Esophagus muscularis mucosa (tissue), 3 donors: ENCODE data around the gene PRDX5.

Experiments used
- CTCF ChIP-seq, 3 experiments: fragments of 200-600 bp in 2 of 3; fragments of 450-650 bp in 1 of 3; sonication (generic) in 2 of 3; IDR thresholded peaks; one replicate each; pipeline ENCODE4 v1.5.1; 2017 to 2019; ENCODE audit warnings: antibody characterized with exemption in 3 of 3, mild to moderate bottlenecking in 2 of 3, moderate library complexity in 1 of 3
- EP300 ChIP-seq: sonication (generic); formaldehyde crosslinking; IDR thresholded peaks from one replicate; pipeline ENCODE4 v1.6.1; 2017; ENCODE audit warnings: antibody characterized with exemption

- no peak for TF ChIP-seq CTCF (IDR thresholded peaks at IDR 0.05)
- TF ChIP-seq EP300, result no peak
These were observed 31.5 kb downstream of the PRDX5 start for GRCh38 chr11:64349404-64349803.
